Stimulated activated CD4-positive, alpha-beta T cell treated with anti-CD3 and anti-CD28 coated beads, Interleukin-4, amount 100 ng/mL, for 1 hour (primary cell): ENCODE measurements around the gene KRTAP4-3.
"Not testable (repeated sequence)": the region's sequence is repeated elsewhere in the genome, so short reads cannot be mapped to it uniquely, and the experiment has no call there.

Source experiments
- DNase-seq: peaks from one replicate; pipeline ENCODE4 v3.0.0-alpha.2; 2020

KRTAP4-3 gene

GRCh38 chr17:41150026-41150425 is 18.0 kb downstream of the KRTAP4-3 start:
- DNase-seq = no peak

- no peak for DNase-seq
Observed at GRCh38 chr17:41149652-41149985, 18.4 kb downstream of the KRTAP4-3 start, which contains the start of gene KRTAP4-5. Gene KRTAP4-5, minus strand, starts transcription at chr17:41149825. Its CDS starts 58 bp downstream, at chr17:41149767.

GRCh38 chr17:41148971-41149651 is 18.9 kb downstream of the KRTAP4-3 start:
- not testable (repeated sequence) for DNase-seq

GRCh38 chr17:41147531-41148204 is 20.4 kb downstream of the KRTAP4-3 start:
- no peak for DNase-seq

DNA sequence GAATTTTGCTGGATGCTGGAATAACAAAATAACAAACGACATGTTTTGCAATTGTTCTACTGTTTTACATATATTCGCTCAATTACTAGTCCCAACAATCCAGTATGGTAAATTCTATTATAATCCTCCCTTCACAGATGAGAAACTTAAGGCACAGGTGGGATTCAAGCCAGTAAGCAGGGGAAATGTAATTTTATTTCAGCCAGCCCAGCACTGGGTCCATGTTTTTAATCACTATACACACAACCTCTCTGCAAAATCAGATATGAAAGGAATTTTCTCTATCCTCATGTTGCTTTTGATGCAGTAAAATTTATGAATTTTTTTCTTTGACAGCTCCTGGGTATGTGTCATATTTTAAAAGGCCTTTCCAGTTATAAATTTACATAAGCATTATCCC is 22.8 kb downstream of the KRTAP4-3 start:
- no peak for DNase-seq

DNA sequence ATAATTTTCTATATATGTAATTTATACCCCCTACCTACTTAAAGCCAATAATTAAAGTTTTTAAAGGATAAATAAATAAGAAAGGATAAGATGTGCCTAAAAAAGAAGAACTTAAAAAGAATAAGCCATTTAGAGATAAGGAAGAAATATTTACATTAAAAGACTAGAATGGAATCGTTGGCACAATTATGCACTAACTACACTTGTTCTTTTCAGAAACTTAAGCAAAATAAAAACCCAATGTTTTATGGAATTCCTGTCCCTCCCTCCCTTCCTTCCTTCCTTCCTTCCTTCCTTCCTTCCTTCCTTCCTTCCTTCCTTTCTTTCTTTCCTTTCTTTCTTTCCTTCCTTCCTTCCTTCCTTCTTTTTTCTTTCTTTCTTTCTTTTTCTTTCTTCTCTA is 23.2 kb downstream of the KRTAP4-3 start:
- no peak for DNase-seq

GRCh38 chr17:41141361-41141760 is 26.7 kb downstream of the KRTAP4-3 start:
- no peak for DNase-seq

DNA sequence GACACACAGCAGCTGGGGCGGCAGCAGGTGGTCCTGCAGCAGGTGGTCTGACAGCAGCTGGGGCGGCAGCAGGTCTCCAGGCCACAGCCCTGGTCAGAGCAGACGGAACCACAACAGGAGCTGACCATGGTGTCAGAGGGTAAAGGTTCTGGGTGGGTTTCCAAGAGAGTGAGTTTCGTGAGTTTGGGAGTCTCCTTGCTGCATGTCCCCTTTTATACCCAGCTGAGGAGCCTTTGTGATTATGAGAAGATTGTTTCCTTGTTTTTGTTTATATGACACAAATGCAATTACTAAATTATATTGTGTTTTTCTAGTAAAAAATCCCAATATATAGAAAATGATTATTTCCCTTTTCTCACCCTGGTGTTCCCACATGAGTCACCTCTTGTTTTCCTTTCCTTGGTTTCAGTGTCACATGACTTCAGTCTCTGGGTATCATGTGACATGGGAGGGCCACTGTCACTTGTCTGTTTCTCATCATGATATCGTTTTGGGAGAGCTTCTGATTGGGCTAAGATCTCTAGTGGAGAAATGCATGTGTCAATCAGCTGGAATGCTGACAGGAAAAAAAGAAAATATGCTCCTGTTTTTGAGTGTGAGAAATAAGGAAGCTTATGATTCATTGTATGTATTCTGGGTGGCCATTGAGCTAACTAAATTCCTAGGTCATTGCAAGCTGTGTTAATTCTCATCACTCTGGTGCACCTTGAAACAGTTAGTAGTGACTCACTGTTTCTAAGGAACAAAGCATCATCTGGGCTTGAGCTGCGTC is 27.5 kb downstream of the KRTAP4-3 start, which contains the start of gene KRTAP4-6:
Gene KRTAP4-6 (minus strand): TSS at position 185 of the 772 bp plus-strand sequence. CDS start 57 bp downstream, at position 128.
- DNase-seq = no peak

DNA sequence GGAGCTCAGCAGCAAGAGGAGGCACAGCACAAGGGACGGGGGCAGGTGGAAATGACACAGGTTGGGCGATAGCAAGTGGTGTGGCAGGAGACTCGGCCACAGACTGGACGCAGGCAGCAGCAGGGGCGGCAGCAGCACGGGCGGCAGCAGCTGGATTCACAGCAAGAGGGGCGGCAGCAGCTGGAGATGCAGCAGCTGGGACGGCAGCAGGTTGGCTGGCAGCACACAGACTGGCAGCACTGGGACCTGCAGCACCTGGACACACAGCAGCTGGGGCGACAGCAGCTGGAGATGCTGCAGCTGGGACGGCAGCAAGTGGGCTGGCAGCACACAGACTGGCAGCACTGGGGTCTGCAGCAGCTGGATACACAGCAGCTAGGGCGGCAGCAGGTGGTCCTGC is 28.2 kb downstream of the KRTAP4-3 start:
- DNase-seq = not testable (repeated sequence)

GRCh38 chr17:41133880-41134735 is 33.9 kb downstream of the KRTAP4-3 start:
- no peak for DNase-seq

GRCh38 chr17:41131979-41132378 is 36.0 kb downstream of the KRTAP4-3 start:
- no peak for DNase-seq

DNA sequence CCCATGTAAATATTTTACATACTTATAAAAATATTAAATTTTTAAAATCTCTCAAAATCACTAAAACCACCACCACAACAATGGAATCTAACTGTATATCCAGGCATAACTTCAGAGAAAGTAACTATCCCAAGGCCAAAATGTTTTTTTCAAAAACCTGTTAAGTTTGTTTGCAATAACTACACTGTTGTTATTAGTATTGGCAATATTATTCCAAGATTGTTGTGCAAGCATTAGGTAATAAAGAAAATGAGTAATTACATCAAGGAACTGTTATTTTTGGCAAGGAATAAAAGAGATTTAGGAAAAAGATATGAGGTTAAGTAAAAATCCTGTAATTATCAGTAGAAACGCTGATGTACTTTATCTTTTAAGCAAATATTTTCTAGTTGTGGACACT is 40.6 kb downstream of the KRTAP4-3 start:
- no peak for DNase-seq

DNA sequence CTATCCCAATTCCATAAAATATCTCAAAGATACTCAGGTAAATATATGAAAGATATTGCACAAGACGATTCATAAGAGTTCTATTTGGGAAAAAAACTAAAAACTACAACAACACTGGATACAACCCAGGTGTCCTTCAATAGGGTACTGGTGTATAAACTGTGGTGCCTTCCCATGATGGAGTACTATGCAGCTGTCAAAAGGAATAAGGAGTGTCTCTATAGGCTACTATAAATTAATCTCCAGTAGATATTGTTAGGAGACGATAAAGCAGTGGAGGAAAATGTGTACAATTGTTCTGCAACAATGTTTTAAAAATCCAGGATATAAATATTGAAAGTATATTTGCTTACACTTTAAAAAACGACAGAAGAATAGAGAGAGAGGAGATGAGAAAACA is 41.6 kb downstream of the KRTAP4-3 start:
- DNase-seq = no peak

- DNase-seq = no peak
Observed at GRCh38 chr17:41125064-41125463, 43.0 kb downstream of the KRTAP4-3 start.

DNA sequence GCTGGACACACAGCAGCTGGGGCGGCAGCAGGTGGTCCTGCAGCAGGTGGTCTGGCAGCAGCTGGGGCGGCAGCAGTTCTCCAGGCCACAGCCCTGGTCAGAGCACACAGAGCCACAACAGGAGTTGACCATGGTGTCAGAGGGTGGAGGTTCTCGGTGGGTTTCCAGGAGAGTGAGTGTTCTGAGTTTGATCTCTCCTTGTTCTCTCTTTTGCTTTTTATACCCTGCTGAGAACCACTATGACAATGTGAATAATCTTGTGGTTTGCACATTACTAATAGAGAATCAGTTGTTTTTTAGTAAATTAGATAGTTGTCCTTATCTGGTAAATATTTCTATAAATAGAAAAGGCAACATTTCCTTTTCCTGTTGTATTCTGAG is 44.0 kb downstream of the KRTAP4-3 start, which contains the start of gene KRTAP4-12:
Gene KRTAP4-12 (minus strand): TSS at position 192 of the 381 bp plus-strand sequence. CDS start 60 bp downstream, at position 132.
- not testable (repeated sequence) for DNase-seq

GRCh38 chr17:41123292-41123990 is 44.6 kb downstream of the KRTAP4-3 start:
- not testable (repeated sequence) for DNase-seq

- no peak for DNase-seq
Observed at GRCh38 chr17:41121742-41122141, 46.3 kb downstream of the KRTAP4-3 start.

DNA sequence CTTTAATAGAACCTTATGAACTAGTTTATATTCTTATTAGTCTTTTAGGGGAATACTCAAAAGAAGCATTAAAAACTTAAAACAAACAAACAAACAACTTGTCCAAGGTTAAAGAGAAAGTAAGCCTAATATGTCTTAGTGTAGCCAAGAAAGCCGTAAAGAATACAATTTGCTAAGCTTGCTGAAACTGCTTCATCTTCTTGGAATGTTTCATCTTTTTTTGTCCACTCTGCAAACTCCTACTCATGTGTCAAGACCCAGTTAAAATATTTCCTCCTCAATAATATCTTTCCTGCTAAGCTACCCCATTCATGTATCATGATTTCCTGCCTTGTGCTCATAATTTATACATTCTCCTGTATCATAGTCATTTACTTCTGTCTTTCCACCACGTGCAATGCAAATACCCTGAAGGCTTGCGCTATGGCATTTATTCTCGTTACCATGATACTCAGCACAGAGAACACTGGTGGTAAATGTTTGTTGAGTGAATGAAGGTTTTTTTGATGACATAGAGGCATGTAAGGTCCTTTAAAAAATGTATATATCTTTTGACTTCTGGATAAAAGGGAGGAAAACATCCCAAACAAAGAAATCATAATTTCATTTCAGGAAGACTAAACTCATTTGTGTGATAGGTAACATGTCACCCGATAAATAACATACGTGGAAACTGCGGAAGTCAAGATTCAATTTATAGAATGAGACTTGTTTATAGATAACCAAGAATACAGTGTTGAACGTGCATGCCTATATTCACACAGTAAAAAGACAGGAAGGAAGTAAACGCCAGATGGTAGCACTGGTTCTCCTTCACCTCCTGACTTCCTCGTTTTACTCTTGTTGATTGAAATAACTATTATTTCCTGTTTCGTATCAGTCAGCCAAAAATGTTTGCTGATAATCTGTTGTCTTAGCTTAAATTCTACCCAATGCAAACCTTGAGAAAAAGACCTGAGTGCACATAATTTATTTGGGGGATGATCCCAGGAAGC is 48.0 kb downstream of the KRTAP4-3 start:
- not testable (repeated sequence) for DNase-seq

- DNase-seq = no peak
Observed at GRCh38 chr17:41118721-41119120, 49.3 kb downstream of the KRTAP4-3 start.

DNA sequence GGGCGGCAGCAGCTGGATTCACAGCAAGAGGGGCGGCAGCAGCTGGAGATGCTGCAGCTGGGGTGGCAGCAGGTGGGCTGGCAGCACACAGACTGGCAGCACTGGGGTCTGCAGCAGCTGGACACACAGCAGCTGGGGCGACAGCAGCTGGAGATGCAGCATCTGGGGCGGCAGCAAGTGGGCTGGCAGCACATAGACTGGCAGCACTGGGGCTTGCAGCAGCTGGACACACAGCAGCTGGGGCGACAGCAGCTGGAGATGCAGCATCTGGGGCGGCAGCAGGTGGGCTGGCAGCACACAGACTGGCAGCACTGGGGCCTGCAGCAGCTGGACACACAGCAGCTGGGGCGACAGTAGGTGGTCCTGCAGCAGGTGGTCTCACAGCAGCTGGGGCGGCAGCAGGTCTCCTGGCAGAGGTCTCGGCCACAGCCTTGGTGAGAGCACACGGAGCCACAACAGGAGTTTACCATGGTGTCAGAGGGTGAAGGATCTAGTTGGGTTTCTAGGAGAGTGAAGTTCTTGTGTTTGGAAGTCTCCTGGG is 50.1 kb downstream of the KRTAP4-3 start, which contains the start of gene KRTAP4-11:
Gene KRTAP4-11 (minus strand): TSS at position 528 of the 541 bp plus-strand sequence. CDS start 58 bp downstream, at position 470.
- DNase-seq = not testable (repeated sequence)
